ENCODE data around the gene DRD4.

Gene DRD4

GRCh38 chr11:636511-637332 is at the start of gene DRD4:
DRD4 (plus strand) TSS chr11:637269; CDS start chr11:637305, 36 bp downstream.
- no peak within 1 kb of the TSS for H3K4me3 ChIP-seq (ENCODE audit: low read depth, low read length)
- TF ChIP-seq CTCF (IDR thresholded peaks at IDR 0.05; ENCODE audit: low read depth, low read length, missing control alignments) = no peak
- H3K27me3 ChIP-seq (replicated peaks) = peaks cover 33% of the 10 kb centered on the region
- H3K27ac ChIP-seq = no peak within 1 kb of the TSS
- DNase-seq = no peak
- in situ Hi-C loops (cut with HindIII; ENCODE audit: low pct_ligation_motif_present, low sequenced_read_pairs) = no loop called here
- no peaks in the 10 kb centered on the region for H3K36me3 ChIP-seq (replicated peaks)

GRCh38 chr11:587546-587945 is 49.5 kb upstream of the DRD4 start:
- no peaks in the 10 kb centered on the region for H3K27me3 ChIP-seq (replicated peaks)
- TF ChIP-seq CTCF (IDR thresholded peaks at IDR 0.05; ENCODE audit: low read depth, low read length, missing control alignments) = no peak
- no peak overlapping the region for H3K4me3 ChIP-seq (ENCODE audit: low read depth, low read length)
- in situ Hi-C loops (cut with HindIII; ENCODE audit: low pct_ligation_motif_present, low sequenced_read_pairs) = no loop called here
- DNase-seq = no peak
- peaks cover 52% of the 10 kb centered on the region for H3K36me3 ChIP-seq (replicated peaks)
- peak overlapping the region; percentile 82 for H3K27ac ChIP-seq

- peak; percentile 82 for DNase-seq
- in situ Hi-C loops (cut with HindIII; ENCODE audit: low pct_ligation_motif_present, low sequenced_read_pairs) = no loop called here
- H3K36me3 ChIP-seq (replicated peaks) = peaks cover 52% of the 10 kb centered on the region
- peak overlapping the region; percentile 82 for H3K27ac ChIP-seq
- TF ChIP-seq CTCF (IDR thresholded peaks at IDR 0.05; ENCODE audit: low read depth, low read length, missing control alignments) = no peak
- no peak overlapping the region for H3K4me3 ChIP-seq (ENCODE audit: low read depth, low read length)
- H3K27me3 ChIP-seq (replicated peaks) = no peaks in the 10 kb centered on the region
Observed at GRCh38 chr11:587978-588380, 49.1 kb upstream of the DRD4 start.

GRCh38 chr11:589798-590197 is 47.3 kb upstream of the DRD4 start:
- H3K27ac ChIP-seq = no peak overlapping the region
- no peaks in the 10 kb centered on the region for H3K27me3 ChIP-seq (replicated peaks)
- no peak for TF ChIP-seq CTCF (IDR thresholded peaks at IDR 0.05; ENCODE audit: low read depth, low read length, missing control alignments)
- in situ Hi-C loops (cut with HindIII; ENCODE audit: low pct_ligation_motif_present, low sequenced_read_pairs) = no loop called here
- peaks cover 59% of the 10 kb centered on the region for H3K36me3 ChIP-seq (replicated peaks)
- no peak for DNase-seq
- no peak overlapping the region for H3K4me3 ChIP-seq (ENCODE audit: low read depth, low read length)

- TF ChIP-seq CTCF (IDR thresholded peaks at IDR 0.05; ENCODE audit: low read depth, low read length, missing control alignments) = no peak
- H3K36me3 ChIP-seq (replicated peaks) = peaks cover 62% of the 10 kb centered on the region
Observed at GRCh38 chr11:590997-591396, 46.1 kb upstream of the DRD4 start.

GRCh38 chr11:592501-592900 is 44.6 kb upstream of the DRD4 start:
- no peak overlapping the region for H3K4me3 ChIP-seq (ENCODE audit: low read depth, low read length)
- no peaks in the 10 kb centered on the region for H3K27me3 ChIP-seq (replicated peaks)
- in situ Hi-C loops (cut with HindIII; ENCODE audit: low pct_ligation_motif_present, low sequenced_read_pairs) = no loop called here
- peaks cover 61% of the 10 kb centered on the region for H3K36me3 ChIP-seq (replicated peaks)
- no peak overlapping the region for H3K27ac ChIP-seq
- no peak for TF ChIP-seq CTCF (IDR thresholded peaks at IDR 0.05; ENCODE audit: low read depth, low read length, missing control alignments)
- no peak for DNase-seq

More at GRCh38 chr11:590997-591396, 46.1 kb upstream of the DRD4 start:
- no peak for DNase-seq
- in situ Hi-C loops (cut with HindIII; ENCODE audit: low pct_ligation_motif_present, low sequenced_read_pairs) = no loop called here
- Histone ChIP-seq H3K27me3 (replicated peaks) (no peaks in the 10 kb centered on the region), H3K4me3 (ENCODE audit: low read depth, low read length) (no peak overlapping the region), H3K27ac (no peak overlapping the region)

All from brain microvascular endothelial cell (primary cell).